T-helper 1 cell treated with Interleukin-12 subunit alpha and Interleukin-12 subunit beta and Interleukin-4 antibody, amounts not matched to agents 30 μg/mL and 1 μg/mL, for 36 hours (primary cell): ENCODE measurements around the gene ALPG.
"Not testable (repeated sequence)": the region's sequence is repeated elsewhere in the genome, so short reads cannot be mapped to it uniquely, and the experiment has no call there.

Source experiments
- H3K27ac Mint-ChIP-seq: one replicate; pipeline ENCODE4 v1.8.0; 2021; ENCODE audit warnings: mild to moderate bottlenecking, mixed read lengths
- H3K27me3 Mint-ChIP-seq: one replicate; pipeline ENCODE4 v1.8.0; 2021; ENCODE audit warnings: low read depth, mixed read lengths
- H3K36me3 Mint-ChIP-seq: one replicate; pipeline ENCODE4 v1.8.0; 2021; ENCODE audit warnings: low read depth, mixed read lengths
- H3K4me1 Mint-ChIP-seq: one replicate; pipeline ENCODE4 v1.8.0; 2021; ENCODE audit warnings: low read depth, mixed read lengths
- H3K4me3 Mint-ChIP-seq: one replicate; pipeline ENCODE4 v1.8.0; 2021; ENCODE audit warnings: mild to moderate bottlenecking, moderate library complexity, mixed read lengths
- H3K9me3 Mint-ChIP-seq: one replicate; pipeline ENCODE4 v1.8.0; 2021; ENCODE audit warnings: mixed read lengths

Gene ALPG

GRCh38 chr2:232443669-232444408 is 37.2 kb downstream of the ALPG start:
- not testable (repeated sequence) for H3K27me3 Mint-ChIP-seq

GRCh38 chr2:232444409-232445148 is 37.9 kb downstream of the ALPG start:
- no peaks in the 10 kb centered on the region for H3K36me3 Mint-ChIP-seq
- H3K4me1 Mint-ChIP-seq, result no peaks in the 10 kb centered on the region
- H3K27me3 Mint-ChIP-seq, result no peaks in the 10 kb centered on the region
- no peak overlapping the region for H3K4me3 Mint-ChIP-seq
- no peaks in the 10 kb centered on the region for H3K9me3 Mint-ChIP-seq
- H3K27ac Mint-ChIP-seq, result no peak overlapping the region

More at GRCh38 chr2:232443669-232444408, 37.2 kb downstream of the ALPG start:
- H3K36me3 Mint-ChIP-seq, H3K27ac Mint-ChIP-seq, H3K9me3 Mint-ChIP-seq, H3K4me3 Mint-ChIP-seq, H3K4me1 Mint-ChIP-seq: not testable (repeated sequence)

GRCh38 chr2:232445149-232445885 is 38.7 kb downstream of the ALPG start:
- H3K4me1 Mint-ChIP-seq, H3K4me3 Mint-ChIP-seq, H3K9me3 Mint-ChIP-seq, H3K27me3 Mint-ChIP-seq, H3K27ac Mint-ChIP-seq, H3K36me3 Mint-ChIP-seq: not testable (repeated sequence)

GRCh38 chr2:232446266-232446777 is 39.7 kb downstream of the ALPG start:
- not testable (repeated sequence) for H3K9me3 Mint-ChIP-seq, H3K36me3 Mint-ChIP-seq, H3K27ac Mint-ChIP-seq, H3K4me1 Mint-ChIP-seq, H3K4me3 Mint-ChIP-seq, H3K27me3 Mint-ChIP-seq

- Mint-ChIP-seq H3K4me1 (no peaks in the 10 kb centered on the region), H3K27ac (no peak overlapping the region), H3K9me3 (no peaks in the 10 kb centered on the region), H3K36me3 (no peaks in the 10 kb centered on the region), H3K4me3 (no peak overlapping the region), H3K27me3 (no peaks in the 10 kb centered on the region)
These were observed 40.5 kb downstream of the ALPG start for GRCh38 chr2:232447091-232447620.

GRCh38 chr2:232447638-232448303 is 41.1 kb downstream of the ALPG start:
- H3K4me3 Mint-ChIP-seq, result no peak overlapping the region
- H3K9me3 Mint-ChIP-seq, result no peaks in the 10 kb centered on the region
- H3K27ac Mint-ChIP-seq, result no peak overlapping the region
- no peaks in the 10 kb centered on the region for H3K36me3 Mint-ChIP-seq
- no peaks in the 10 kb centered on the region for H3K4me1 Mint-ChIP-seq
- H3K27me3 Mint-ChIP-seq, result no peaks in the 10 kb centered on the region

- Mint-ChIP-seq H3K27ac (no peak overlapping the region), H3K4me1 (no peaks in the 10 kb centered on the region), H3K36me3 (no peaks in the 10 kb centered on the region), H3K27me3 (peaks cover 2% of the 10 kb centered on the region), H3K4me3 (no peak overlapping the region), H3K9me3 (no peaks in the 10 kb centered on the region)
These were observed 41.7 kb downstream of the ALPG start for GRCh38 chr2:232448304-232448690.

GRCh38 chr2:232449964-232450363 is 43.3 kb downstream of the ALPG start:
- Mint-ChIP-seq H3K4me1 (no peaks in the 10 kb centered on the region), H3K4me3 (no peak overlapping the region), H3K36me3 (no peaks in the 10 kb centered on the region), H3K27ac (no peak overlapping the region), H3K27me3 (peaks cover 6% of the 10 kb centered on the region), H3K9me3 (no peaks in the 10 kb centered on the region)

- not testable (repeated sequence) for H3K4me1 Mint-ChIP-seq, H3K9me3 Mint-ChIP-seq, H3K36me3 Mint-ChIP-seq, H3K27ac Mint-ChIP-seq, H3K4me3 Mint-ChIP-seq, H3K27me3 Mint-ChIP-seq
These were observed 45.0 kb downstream of the ALPG start for GRCh38 chr2:232451645-232452044.

- no peaks in the 10 kb centered on the region for H3K4me1 Mint-ChIP-seq
These were observed 48.0 kb downstream of the ALPG start for GRCh38 chr2:232454630-232455029.

GRCh38 chr2:232455426-232456255 is 49.0 kb downstream of the ALPG start, which contains the start of gene ALPI:
Gene ALPI, plus strand, starts transcription at chr2:232456153. Its CDS starts 47 bp downstream, at chr2:232456200.
- Mint-ChIP-seq H3K27ac (no peak within 1 kb of the TSS), H3K27me3 (peaks cover 6% of the 10 kb centered on the region), H3K36me3 (no peaks in the 10 kb centered on the region), H3K9me3 (no peaks in the 10 kb centered on the region), H3K4me1 (no peaks in the 10 kb centered on the region), H3K4me3 (no peak within 1 kb of the TSS)

More at GRCh38 chr2:232454630-232455029, 48.0 kb downstream of the ALPG start:
- H3K9me3 Mint-ChIP-seq, result no peaks in the 10 kb centered on the region
- no peaks in the 10 kb centered on the region for H3K36me3 Mint-ChIP-seq
- H3K27ac Mint-ChIP-seq, result no peak overlapping the region
- H3K4me3 Mint-ChIP-seq, result no peak overlapping the region
- H3K27me3 Mint-ChIP-seq, result peaks cover 6% of the 10 kb centered on the region

GRCh38 chr2:232456296-232457120 is 49.9 kb downstream of the ALPG start:
- no peaks in the 10 kb centered on the region for H3K4me1 Mint-ChIP-seq
- no peak overlapping the region for H3K27ac Mint-ChIP-seq
- H3K4me3 Mint-ChIP-seq, result no peak overlapping the region
- peaks cover 6% of the 10 kb centered on the region for H3K27me3 Mint-ChIP-seq
- H3K9me3 Mint-ChIP-seq, result no peaks in the 10 kb centered on the region
- H3K36me3 Mint-ChIP-seq, result no peaks in the 10 kb centered on the region
